ENCODE results near the gene ZCCHC17.
"Not testable (repeated sequence)": the region's sequence is repeated elsewhere in the genome, so short reads cannot be mapped to it uniquely, and the experiment has no call there.

ZCCHC17 gene

DNA sequence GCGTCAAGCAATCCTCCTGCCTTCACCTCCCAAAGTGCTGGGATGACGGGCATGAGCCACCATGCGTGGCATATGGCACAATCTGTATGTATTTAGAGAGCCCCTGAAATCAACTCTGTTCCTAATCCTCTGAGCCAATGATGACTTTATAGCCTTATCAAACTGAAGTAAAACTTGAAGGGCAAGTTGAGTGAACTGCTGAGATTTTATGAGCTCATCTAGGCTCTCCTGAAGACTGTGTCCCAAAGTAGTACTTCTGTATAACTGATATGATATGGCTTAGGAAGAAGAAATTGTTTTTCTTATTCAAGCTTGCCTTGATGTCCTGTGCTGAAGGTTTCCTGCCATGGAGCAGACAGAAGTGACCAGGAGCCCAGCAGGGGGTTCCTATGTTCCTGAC lies 33.4 kb upstream of the ZCCHC17 start:
- TF ChIP-seq, protein P1, sequence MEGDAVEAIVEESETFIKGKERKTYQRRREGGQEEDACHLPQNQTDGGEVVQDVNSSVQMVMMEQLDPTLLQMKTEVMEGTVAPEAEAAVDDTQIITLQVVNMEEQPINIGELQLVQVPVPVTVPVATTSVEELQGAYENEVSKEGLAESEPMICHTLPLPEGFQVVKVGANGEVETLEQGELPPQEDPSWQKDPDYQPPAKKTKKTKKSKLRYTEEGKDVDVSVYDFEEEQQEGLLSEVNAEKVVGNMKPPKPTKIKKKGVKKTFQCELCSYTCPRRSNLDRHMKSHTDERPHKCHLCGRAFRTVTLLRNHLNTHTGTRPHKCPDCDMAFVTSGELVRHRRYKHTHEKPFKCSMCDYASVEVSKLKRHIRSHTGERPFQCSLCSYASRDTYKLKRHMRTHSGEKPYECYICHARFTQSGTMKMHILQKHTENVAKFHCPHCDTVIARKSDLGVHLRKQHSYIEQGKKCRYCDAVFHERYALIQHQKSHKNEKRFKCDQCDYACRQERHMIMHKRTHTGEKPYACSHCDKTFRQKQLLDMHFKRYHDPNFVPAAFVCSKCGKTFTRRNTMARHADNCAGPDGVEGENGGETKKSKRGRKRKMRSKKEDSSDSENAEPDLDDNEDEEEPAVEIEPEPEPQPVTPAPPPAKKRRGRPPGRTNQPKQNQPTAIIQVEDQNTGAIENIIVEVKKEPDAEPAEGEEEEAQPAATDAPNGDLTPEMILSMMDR (IDR thresholded peaks at IDR 0.05; ENCODE audit: low read length, missing control alignments): no peak
- H3K4me3 ChIP-seq (replicated peaks; ENCODE audit: low read depth, low read length): no peak overlapping the region
- DNase-seq (ENCODE audit: low read depth): no peak

DNA sequence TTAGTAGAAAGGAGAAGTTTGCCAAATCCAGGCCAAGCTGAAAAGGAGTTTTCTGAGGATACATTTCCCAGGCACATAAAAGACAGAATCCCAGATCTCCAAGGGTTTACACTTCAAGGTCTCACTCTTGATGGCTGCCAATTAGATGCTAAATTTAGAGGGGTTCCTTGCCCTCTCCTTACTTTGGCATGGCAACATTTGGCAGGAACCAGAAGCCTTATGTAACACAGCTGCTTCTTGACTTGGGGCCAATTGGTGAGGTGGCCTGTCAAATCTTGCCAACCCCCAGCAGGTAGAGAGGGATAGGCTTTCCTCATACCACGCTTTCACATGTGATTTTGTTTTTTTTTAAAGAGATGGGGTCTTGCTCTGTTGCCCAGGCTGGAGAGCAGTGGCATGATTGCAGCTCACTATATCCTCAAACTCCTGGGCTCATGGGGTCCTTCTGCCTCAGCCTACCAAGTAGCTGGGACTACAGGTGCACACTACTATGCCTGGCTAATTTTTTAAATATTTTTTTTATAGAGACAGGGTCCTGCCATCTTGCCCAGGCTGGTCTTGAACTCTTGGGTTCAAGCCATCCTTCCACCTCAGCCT lies 31.9 kb upstream of the ZCCHC17 start:
- H3K4me3 ChIP-seq (replicated peaks; ENCODE audit: low read depth, low read length): no peak overlapping the region
- no peak for DNase-seq (ENCODE audit: low read depth)
- TF ChIP-seq, protein P1 (IDR thresholded peaks at IDR 0.05; ENCODE audit: low read length, missing control alignments): no peak

DNA sequence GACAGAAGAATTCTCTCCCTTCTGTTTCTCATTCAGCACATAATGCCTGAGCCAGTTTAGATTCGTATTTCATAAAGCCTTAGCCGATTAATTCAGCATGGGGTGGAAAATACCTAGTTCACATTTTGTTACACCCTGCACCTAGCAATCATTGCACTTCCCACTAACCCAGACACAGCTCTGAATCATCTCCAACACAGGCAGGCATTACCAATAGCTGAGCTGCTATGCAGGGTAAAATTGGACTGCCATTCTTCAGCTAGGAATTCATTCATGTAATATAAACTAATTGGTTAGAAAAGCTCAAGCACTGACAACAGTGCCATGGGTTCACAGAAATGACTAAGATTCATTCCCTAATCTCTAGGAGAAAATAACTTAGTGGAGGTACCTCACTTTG lies 30.3 kb upstream of the ZCCHC17 start:
- H3K4me3 ChIP-seq (replicated peaks; ENCODE audit: low read depth, low read length): no peak overlapping the region
- DNase-seq (ENCODE audit: low read depth): no peak
- TF ChIP-seq, protein P1 (IDR thresholded peaks at IDR 0.05; ENCODE audit: low read length, missing control alignments): no peak

DNA sequence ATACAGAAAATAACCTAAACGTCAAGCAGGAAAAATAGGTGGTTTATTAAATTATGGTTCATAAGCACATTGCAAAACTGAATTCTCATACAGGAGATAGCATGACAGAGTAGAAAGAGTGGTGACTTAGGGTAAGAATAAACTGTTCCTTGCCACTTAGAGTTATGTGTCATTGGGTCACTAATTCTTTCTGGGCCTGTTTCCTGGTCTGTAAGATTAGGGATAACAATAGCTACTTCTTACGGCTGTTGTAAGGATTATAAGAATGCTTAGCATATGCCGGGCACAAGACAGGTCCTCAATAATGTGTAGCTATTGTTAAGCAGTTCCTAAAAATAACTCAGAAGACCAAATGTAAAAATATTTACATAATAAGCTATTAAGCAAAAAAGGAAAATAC lies 24.5 kb upstream of the ZCCHC17 start:
- no peak for DNase-seq (ENCODE audit: low read depth)
- TF ChIP-seq, protein P1 (IDR thresholded peaks at IDR 0.05; ENCODE audit: low read length, missing control alignments): no peak
- no peak overlapping the region for H3K4me3 ChIP-seq (replicated peaks; ENCODE audit: low read depth, low read length)

DNA sequence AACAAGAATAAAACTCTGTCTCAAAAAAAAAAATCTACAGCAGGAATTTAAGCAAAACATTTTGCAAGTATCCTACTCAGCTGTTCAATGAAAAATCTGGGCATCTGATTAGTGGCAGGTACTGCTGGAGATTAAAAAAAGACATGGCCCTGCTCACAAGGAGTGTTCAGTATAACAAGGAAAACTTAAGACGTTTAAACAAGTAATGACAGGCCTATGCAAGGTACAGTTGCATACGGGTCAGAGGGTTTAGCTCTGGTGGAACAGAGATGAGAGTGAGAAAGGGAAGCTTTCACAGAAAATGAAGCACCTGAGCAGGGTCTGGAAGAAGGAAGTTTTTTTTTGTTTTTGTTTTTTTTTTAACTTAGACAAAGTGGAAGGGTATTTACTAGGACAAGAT lies 23.2 kb upstream of the ZCCHC17 start:
- TF ChIP-seq, protein P1 (IDR thresholded peaks at IDR 0.05; ENCODE audit: low read length, missing control alignments): no peak
- no peak overlapping the region for H3K4me3 ChIP-seq (replicated peaks; ENCODE audit: low read depth, low read length)
- DNase-seq (ENCODE audit: low read depth): no peak

DNA sequence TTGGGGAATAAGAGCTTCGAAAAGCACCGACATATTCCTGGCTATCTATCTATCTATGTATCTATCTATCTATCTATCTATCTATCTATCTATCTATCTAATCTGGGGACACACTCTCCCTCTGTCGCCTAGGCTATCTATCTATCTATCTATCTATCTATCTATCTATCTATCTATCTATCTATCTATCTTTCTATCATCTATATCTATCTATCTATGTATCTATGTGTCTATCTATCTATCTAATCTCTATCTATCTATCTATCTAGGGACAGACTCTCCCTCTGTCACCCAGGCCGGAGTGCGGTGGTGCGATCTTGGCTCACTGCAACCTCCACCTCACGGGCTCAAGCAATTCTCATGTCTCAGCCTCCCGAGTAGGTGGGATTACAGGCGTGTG lies 14.4 kb upstream of the ZCCHC17 start:
- DNase-seq (ENCODE audit: low read depth); H3K4me3 ChIP-seq (replicated peaks; ENCODE audit: low read depth, low read length): not testable (repeated sequence)

DNA sequence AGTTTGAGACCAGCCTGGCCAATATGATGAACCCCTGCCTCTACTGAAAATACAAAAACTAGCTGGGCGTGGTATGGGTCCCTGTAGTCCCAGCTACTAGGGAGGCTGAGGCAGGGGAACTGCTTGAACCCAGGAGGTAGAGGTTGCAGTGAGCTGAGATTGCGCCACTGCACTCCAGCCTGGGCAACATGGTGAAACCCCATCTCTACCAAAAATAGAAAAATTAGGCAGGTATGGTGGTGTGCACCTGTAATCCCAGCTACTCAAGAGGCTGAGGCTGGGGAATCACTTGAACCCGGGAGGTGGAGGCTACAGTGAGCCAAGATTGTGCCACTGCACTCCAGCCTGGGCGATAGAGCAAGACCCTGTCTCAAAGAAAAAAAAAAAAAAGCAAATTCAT lies 9.0 kb upstream of the ZCCHC17 start:
- not testable (repeated sequence) for DNase-seq (ENCODE audit: low read depth); H3K4me3 ChIP-seq (replicated peaks; ENCODE audit: low read depth, low read length)

DNA sequence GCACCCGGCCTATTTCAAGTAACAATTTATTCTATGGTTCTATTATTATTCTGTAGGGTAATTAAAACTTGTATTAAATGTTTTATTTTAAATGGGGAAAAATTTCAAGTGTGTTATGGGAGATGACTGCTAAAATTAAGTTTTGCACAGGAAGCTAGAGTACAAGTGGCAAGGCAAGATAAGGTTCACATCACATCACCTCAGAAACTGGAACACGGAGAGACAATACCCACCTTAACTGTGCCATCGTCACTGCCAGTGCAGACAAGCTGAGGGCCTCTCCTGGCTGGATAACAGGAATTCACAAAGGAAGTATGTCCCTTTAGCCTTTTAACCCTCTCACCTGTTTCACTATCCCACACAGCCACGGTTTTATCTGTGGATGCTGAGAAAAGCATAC lies 7.8 kb upstream of the ZCCHC17 start:
- TF ChIP-seq, protein P1 (IDR thresholded peaks at IDR 0.05; ENCODE audit: low read length, missing control alignments): no peak
- no peak overlapping the region for H3K4me3 ChIP-seq (replicated peaks; ENCODE audit: low read depth, low read length)
- no peak for DNase-seq (ENCODE audit: low read depth)

Data from fibroblast of pulmonary artery (primary cell).